Activated naive CD8-positive, alpha-beta T cell treated with anti-CD3 and anti-CD28 coated beads, Interleukin-2, amount 10 ng/mL, durations not matched to agents 7 days and 5 days (primary cell): ENCODE results near the gene PCK2. TPM values are rescaled to one million over a fixed set of nuclear protein-coding genes. Genes with fewer than 3 reads are reported as not detected.

Experiments used
- microRNA-seq: library from miRNA; unstranded; fragments of <30 nt; microRNA quantifications from one replicate; pipeline ENCODE4 v1.2.0, GENCODE V29; 2022
- total RNA-seq, 2 experiments: library from RNA; stranded (reverse); gene quantifications; one replicate each; pipeline ENCODE4 v1.2.3, GENCODE V29; 2021

Gene PCK2
- total RNA-seq, 2 experiments from 2014 or later: 47.4 to 50.6 TPM

Small RNAs within 50 kb of the gene (microRNA-seq; reads per million reads assigned to microRNA genes)
- gene MIR7703: not detected

Other genes starting within 250 kb of the PCK2 start
- 10 to 100 TPM; 17.1 to 20.0 TPM for gene DHRS4, start 140.5 kb upstream of the PCK2 start, total RNA-seq
- gene DHRS4L2, start 105.4 kb upstream of the PCK2 start, total RNA-seq: 10 to 100 TPM; 17.7 to 20.9 TPM
- gene CARMIL3, start 42.3 kb upstream of the PCK2 start, total RNA-seq: under 1 TPM; 0.80 to 0.91 TPM
- under 1 TPM in 1 of 2 experiments, not detected in 1; 0.14 TPM for gene CPNE6, start 22.7 kb upstream of the PCK2 start, total RNA-seq
- gene DCAF11, start 20.5 kb downstream of the PCK2 start, total RNA-seq: 100 to 1,000 TPM; 100 to 105 TPM
- gene NRL, start 20.6 kb downstream of the PCK2 start, total RNA-seq: 1 to 10 TPM; 3.3 to 3.4 TPM
- gene FITM1, start 36.3 kb downstream of the PCK2 start, total RNA-seq: 1 to 10 TPM; 1.3 to 1.7 TPM
- gene PSME1, start 41.9 kb downstream of the PCK2 start, total RNA-seq: 100 to 1,000 TPM; 430 to 443 TPM
- 10 to 100 TPM; 41.6 to 43.9 TPM for gene EMC9, start 47.3 kb downstream of the PCK2 start, total RNA-seq
- 100 to 1,000 TPM; 406 to 414 TPM for gene PSME2, start 52.3 kb downstream of the PCK2 start, total RNA-seq
- gene RNF31, start 53.2 kb downstream of the PCK2 start, total RNA-seq: 100 to 1,000 TPM; 131 to 153 TPM
- gene IRF9, start 67.0 kb downstream of the PCK2 start, total RNA-seq: 100 to 1,000 TPM; 234 to 252 TPM
- gene REC8, start 77.8 kb downstream of the PCK2 start, total RNA-seq: 10 to 100 TPM; 55.1 to 60.7 TPM
- gene IPO4, start 94.5 kb downstream of the PCK2 start, total RNA-seq: 10 to 100 TPM; 32.2 to 33.0 TPM
- gene TM9SF1, start 101.1 kb downstream of the PCK2 start, total RNA-seq: 10 to 100 TPM; 28.9 to 29.6 TPM
- gene TSSK4, start 111.4 kb downstream of the PCK2 start, total RNA-seq: under 1 TPM; 0.43 to 0.53 TPM
- gene CHMP4A, start 119.2 kb downstream of the PCK2 start, total RNA-seq: 10 to 100 TPM; 93.6 to 97.8 TPM
- 10 to 100 TPM; 11.9 to 15.4 TPM for gene MDP1, start 121.8 kb downstream of the PCK2 start, total RNA-seq
- gene NEDD8, start 138.1 kb downstream of the PCK2 start, total RNA-seq: 100 to 1,000 TPM; 179 to 196 TPM
- 10 to 100 TPM; 76.6 to 82.2 TPM for gene GMPR2, start 138.6 kb downstream of the PCK2 start, total RNA-seq
- gene TINF2, start 148.3 kb downstream of the PCK2 start, total RNA-seq: 100 to 1,000 TPM; 122 to 124 TPM
- 1 to 10 TPM; 5.7 to 5.8 TPM for gene TGM1, start 168.9 kb downstream of the PCK2 start, total RNA-seq
- 10 to 100 TPM; 42.1 to 48.8 TPM for gene RABGGTA, start 177.3 kb downstream of the PCK2 start, total RNA-seq
- 10 to 100 TPM; 36.0 to 41.9 TPM for gene DHRS1, start 205.5 kb downstream of the PCK2 start, total RNA-seq
- gene NOP9, start 205.5 kb downstream of the PCK2 start, total RNA-seq: 10 to 100 TPM; 28.7 to 31.1 TPM
- gene CIDEB, start 213.7 kb downstream of the PCK2 start, total RNA-seq: 10 to 100 TPM; 33.7 to 34.8 TPM
- 10 to 100 TPM; 19.4 to 21.2 TPM for gene LTB4R2, start 215.8 kb downstream of the PCK2 start, total RNA-seq
- 10 to 100 TPM; 27.0 to 27.8 TPM for gene LTB4R, start 217.2 kb downstream of the PCK2 start, total RNA-seq
- 1 to 10 TPM; 4.4 to 6.3 TPM for gene ADCY4, start 240.8 kb downstream of the PCK2 start, total RNA-seq
- 10 to 100 TPM; 41.1 to 43.7 TPM for gene RIPK3, start 245.7 kb downstream of the PCK2 start, total RNA-seq